AG04449 (cell line): ENCODE data around the gene CDK6.

Source experiments
- CTCF ChIA-PET: fragments of 350-600 bp; formaldehyde crosslinking; extraction: SDS; loops from one replicate; lab custom pipeline; 2021; ENCODE audit warnings: antibody characterized with exemption; lab: Yijun Ruan, JAX
- POLR2A ChIA-PET: fragments of 400-600, 350-600 bp; formaldehyde crosslinking; extraction: SDS; loops from one replicate; lab custom pipeline; 2020; ENCODE audit warnings: antibody characterized with exemption, inconsistent platforms; lab: Yijun Ruan, JAX
- DNase-seq: peaks from one replicate; pipeline ENCODE4 v3.0.0-alpha.2; 2010; ENCODE audit warnings: low read depth, low spot score
- H3K4me3 ChIP-seq: 2 replicates; pipeline ENCODE4 v1.5.1; 2011; ENCODE audit warnings: low read depth, mild to moderate bottlenecking, control low read depth, low read length
- TF ChIP-seq, protein P1 (sequence below): IDR thresholded peaks from one replicate; pipeline ENCODE4 v1.5.1; 2011; ENCODE audit warnings: mild to moderate bottlenecking, moderate library complexity, low read length, control low read depth, inconsistent platforms; ENCODE audit not compliant: insufficient read depth; ENCODE audit errors: missing control alignments

CDK6 gene

DNA sequence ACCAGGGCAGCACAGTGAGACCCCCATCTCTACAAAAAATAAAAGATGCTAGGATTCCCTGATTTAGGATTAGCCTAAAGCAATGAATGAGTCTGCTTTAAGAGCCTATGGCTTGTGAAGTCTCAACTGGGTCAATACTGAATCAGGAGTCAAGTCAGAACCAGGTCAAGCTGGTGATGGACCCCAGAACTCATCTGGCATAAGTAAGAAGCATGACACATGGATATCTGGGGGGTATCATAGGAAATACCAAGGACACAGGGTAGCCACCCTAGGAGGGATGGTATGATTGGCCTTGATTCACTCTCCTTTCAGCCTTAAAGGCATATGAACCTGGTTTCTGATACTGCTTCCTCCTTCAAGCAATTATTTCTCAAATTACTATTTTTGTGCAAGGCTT, 167.8 kb downstream of the CDK6 start:
- ChIA-PET POLR2A (no interaction called here), CTCF (no interaction called here)
- TF ChIP-seq, protein P1, sequence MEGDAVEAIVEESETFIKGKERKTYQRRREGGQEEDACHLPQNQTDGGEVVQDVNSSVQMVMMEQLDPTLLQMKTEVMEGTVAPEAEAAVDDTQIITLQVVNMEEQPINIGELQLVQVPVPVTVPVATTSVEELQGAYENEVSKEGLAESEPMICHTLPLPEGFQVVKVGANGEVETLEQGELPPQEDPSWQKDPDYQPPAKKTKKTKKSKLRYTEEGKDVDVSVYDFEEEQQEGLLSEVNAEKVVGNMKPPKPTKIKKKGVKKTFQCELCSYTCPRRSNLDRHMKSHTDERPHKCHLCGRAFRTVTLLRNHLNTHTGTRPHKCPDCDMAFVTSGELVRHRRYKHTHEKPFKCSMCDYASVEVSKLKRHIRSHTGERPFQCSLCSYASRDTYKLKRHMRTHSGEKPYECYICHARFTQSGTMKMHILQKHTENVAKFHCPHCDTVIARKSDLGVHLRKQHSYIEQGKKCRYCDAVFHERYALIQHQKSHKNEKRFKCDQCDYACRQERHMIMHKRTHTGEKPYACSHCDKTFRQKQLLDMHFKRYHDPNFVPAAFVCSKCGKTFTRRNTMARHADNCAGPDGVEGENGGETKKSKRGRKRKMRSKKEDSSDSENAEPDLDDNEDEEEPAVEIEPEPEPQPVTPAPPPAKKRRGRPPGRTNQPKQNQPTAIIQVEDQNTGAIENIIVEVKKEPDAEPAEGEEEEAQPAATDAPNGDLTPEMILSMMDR, result no peak
- DNase-seq, result no peak
- H3K4me3 ChIP-seq, result no peak overlapping the region

DNA sequence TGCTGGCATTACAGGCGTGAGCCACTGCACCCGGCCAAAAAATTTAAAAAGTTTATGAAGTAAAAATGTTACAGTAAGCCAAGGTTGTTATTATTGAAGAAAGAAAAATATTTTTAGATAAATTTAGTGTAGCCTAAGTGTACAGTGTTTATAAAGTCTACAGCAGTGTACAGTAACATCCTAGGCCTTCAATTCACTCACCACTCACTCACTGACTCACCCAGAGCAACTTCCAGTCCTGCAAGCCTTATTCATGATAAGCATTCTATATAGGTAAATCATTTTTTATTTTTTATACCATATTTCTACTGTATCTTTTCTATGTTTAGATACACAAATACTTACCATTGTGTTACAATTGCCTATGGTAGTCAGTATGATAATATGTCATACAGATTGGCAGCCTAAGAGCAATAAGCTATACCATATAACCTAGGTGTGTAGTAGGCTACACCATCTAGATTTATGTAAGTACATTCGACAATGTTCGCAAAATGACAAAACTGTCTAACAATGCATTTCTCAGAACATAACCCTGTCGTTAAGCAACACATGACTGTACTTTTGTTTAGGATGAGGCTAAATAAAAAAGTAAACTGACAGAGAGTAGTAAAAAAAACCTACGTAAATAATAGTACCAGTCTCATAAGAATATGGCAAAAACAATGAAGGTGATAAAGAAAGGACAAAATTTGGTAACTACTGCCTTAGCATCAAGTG, 168.4 kb downstream of the CDK6 start:
- CTCF ChIA-PET, result no interaction called here
- POLR2A ChIA-PET, result interaction anchor here (1.0 kb wide), 1 partner anchor 182 kb away, joined by 3 read pairs; no protein-coding TSS in a partner anchor
- DNase-seq, result no peak
- TF ChIP-seq, protein P1, result no peak
- no peak overlapping the region for H3K4me3 ChIP-seq

DNA sequence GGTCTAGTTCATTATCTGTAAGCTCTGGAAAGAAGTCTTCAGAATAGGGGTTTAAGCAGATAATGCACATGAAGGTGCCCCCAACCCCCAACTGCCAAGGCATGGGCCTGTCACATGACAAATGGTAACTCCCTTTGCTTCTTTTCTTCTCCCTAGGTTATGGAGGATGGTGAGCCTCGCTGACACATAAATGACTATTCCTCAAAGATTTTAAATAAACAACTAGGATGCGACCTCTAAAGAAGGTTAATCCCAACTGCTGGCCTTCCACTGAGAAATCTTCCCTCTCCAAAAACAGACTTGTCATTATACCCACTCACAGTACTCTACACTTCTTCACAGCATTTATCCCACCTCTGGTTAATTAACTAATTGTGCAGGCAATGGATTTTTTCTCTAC, 170.4 kb downstream of the CDK6 start:
- no peak overlapping the region for H3K4me3 ChIP-seq
- ChIA-PET POLR2A (no interaction called here), CTCF (no interaction called here)
- TF ChIP-seq, protein P1, result no peak
- DNase-seq, result no peak

DNA sequence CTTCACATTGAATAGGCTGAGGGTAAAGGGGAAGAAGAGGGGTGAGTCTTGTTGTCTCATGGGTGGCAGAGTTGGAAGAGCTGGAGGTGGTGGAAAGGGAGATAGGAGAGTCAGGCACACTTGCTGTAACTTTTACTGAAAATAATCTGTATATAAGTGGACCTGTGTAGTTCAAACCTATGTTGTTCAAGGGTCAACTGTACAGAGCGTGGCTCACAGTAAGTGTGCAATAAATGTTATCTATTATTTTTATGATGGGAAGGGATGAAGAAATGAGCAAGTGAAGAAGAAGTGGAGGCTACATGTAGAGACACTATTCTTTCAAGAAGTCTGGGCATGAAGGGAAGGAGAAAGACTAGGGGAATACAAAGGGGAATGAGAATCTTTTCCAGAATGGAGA, 174.7 kb downstream of the CDK6 start:
- POLR2A ChIA-PET, result no interaction called here
- H3K4me3 ChIP-seq, result no peak overlapping the region
- TF ChIP-seq, protein P1, result no peak
- CTCF ChIA-PET, result no interaction called here
- no peak for DNase-seq

GRCh38 chr7:92658671-92659070, 177.7 kb downstream of the CDK6 start:
- TF ChIP-seq, protein P1, result no peak
- POLR2A ChIA-PET, result no interaction called here
- no peak for DNase-seq
- CTCF ChIA-PET, result no interaction called here
- H3K4me3 ChIP-seq, result no peak overlapping the region

DNA sequence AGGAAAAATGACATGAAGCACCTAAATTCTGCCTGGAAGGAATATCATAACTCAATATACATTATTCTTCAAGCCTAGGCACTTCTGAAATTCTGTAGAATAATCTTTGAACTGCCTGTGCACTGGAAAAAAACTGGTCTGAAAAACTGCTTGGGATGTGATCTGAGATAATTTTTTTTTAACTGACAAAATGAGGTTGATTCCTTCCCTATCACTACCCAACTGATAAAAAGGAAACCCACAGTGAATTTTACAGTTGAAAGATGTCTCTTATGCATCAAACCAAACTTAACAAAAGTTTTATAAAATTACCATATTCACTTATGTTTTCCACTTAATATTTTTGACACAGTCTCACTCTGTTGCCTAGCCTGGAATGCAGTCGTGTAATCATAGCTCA, 179.0 kb downstream of the CDK6 start:
- TF ChIP-seq, protein P1, result no peak
- ChIA-PET CTCF (interaction anchor here (0.9 to 1.3 kb wide), 2 partner anchors 10 to 12 kb away, joined by 3 to 4 read pairs; no protein-coding TSS in a partner anchor), POLR2A (no interaction called here)
- no peak overlapping the region for H3K4me3 ChIP-seq
- DNase-seq, result no peak
